Neural cell (in vitro differentiated cells): Measurements from ENCODE around the gene FHOD3. TPM values are rescaled to one million over a fixed set of nuclear protein-coding genes. Genes with fewer than 3 reads are reported as not detected.
"Not testable (repeated sequence)": the region's sequence is repeated elsewhere in the genome, so short reads cannot be mapped to it uniquely, and the experiment has no call there.

ENCODE experiments used
- H2AFZ ChIP-seq: fragments of 200-600, 300-800 bp; sonication (generic), shearing (Covaris generic); 2 replicates; pipeline ENCODE4 v1.6.0; 2014; ENCODE audit warnings: low read depth, mild to moderate bottlenecking, antibody characterized with exemption, low read length, moderate library complexity
- H3F3A ChIP-seq: fragments of 200-600 bp; shearing (Covaris generic); 2 replicates; pipeline ENCODE4 v1.6.1; 2016; ENCODE audit warnings: mild to moderate bottlenecking, moderate library complexity, mixed read lengths, antibody characterized with exemption, low read length; ENCODE audit not compliant: insufficient read depth, poor library complexity, severe bottlenecking
- H3K27ac ChIP-seq: fragments of 200-600, 300-800 bp; sonication (generic), shearing (Covaris generic); 2 replicates; pipeline ENCODE4 v1.5.1; 2014; ENCODE audit warnings: mild to moderate bottlenecking, low read length, moderate library complexity
- H3K27me3 ChIP-seq: fragments of 300-800, 200-600 bp; sonication (generic), shearing (Covaris generic); 2 replicates; pipeline ENCODE4 v1.6.0; 2014; ENCODE audit warnings: mild to moderate bottlenecking, low read depth, low read length, moderate library complexity; ENCODE audit not compliant: insufficient read depth
- H3K36me3 ChIP-seq: fragments of 300-800, 200-600 bp; sonication (generic), shearing (Covaris generic); 2 replicates; pipeline ENCODE4 v1.5.1; 2014; ENCODE audit warnings: mild to moderate bottlenecking, antibody characterized with exemption, low read length, moderate library complexity; ENCODE audit not compliant: insufficient read depth
- H3K4me2 ChIP-seq: fragments of 300-800, 200-600 bp; sonication (generic), shearing (Covaris generic); 2 replicates; pipeline ENCODE4 v1.6.0; 2014; ENCODE audit warnings: mild to moderate bottlenecking, low read length
- H3K4me3 ChIP-seq: fragments of 300-800, 200-600 bp; sonication (generic), shearing (Covaris generic); 2 replicates; pipeline ENCODE4 v1.5.1; 2014; ENCODE audit warnings: mild to moderate bottlenecking, low read length, moderate library complexity
- H3K79me2 ChIP-seq: fragments of 200-600 bp; shearing (Covaris generic); replicated peaks from 2 replicates; pipeline ENCODE4 v1.6.0; 2014; ENCODE audit warnings: mild to moderate bottlenecking, low read length, moderate library complexity; ENCODE audit not compliant: insufficient read depth
- H3K9ac ChIP-seq: fragments of 300-800, 200-600 bp; sonication (generic), shearing (Covaris generic); 2 replicates; pipeline ENCODE4 v1.6.1; 2016; ENCODE audit warnings: mild to moderate bottlenecking, low read length, mixed read lengths
- H3K9me2 ChIP-seq: fragments of 200-600 bp; shearing (Covaris generic); 2 replicates; pipeline ENCODE4 v1.6.1; 2016; ENCODE audit warnings: mild to moderate bottlenecking, low read length, mixed read lengths; ENCODE audit not compliant: insufficient read depth
- H3K9me3 ChIP-seq: fragments of 200-600, 300-800 bp; sonication (generic), shearing (Covaris generic); 2 replicates; pipeline ENCODE4 v1.6.1; 2016; ENCODE audit warnings: mild to moderate bottlenecking, mixed run types, low read length, moderate library complexity, mixed read lengths
- H4K20me1 ChIP-seq: fragments of 200-600 bp; shearing (Covaris generic); 2 replicates; pipeline ENCODE4 v1.6.1; 2016; ENCODE audit warnings: mild to moderate bottlenecking, mixed run types; ENCODE audit not compliant: insufficient read depth
- CTCF ChIP-seq: fragments of 450-650 bp; IDR thresholded peaks from 2 replicates; pipeline ENCODE4 v1.5.1; 2014; ENCODE audit warnings: antibody characterized with exemption, mild to moderate bottlenecking, moderate library complexity; ENCODE audit not compliant: poor library complexity, severe bottlenecking
- EP300 ChIP-seq: fragments of 450-650 bp; conservative IDR thresholded peaks from 2 replicates; pipeline ENCODE4 v1.6.1; 2014; ENCODE audit warnings: antibody characterized with exemption, mild to moderate bottlenecking, moderate library complexity; ENCODE audit not compliant: poor library complexity, severe bottlenecking
- EZH2 ChIP-seq: fragments of 200-600, 300-800 bp; shearing (Covaris generic), sonication (generic); IDR thresholded peaks from 2 replicates; pipeline ENCODE4 v1.6.1; 2014; ENCODE audit warnings: antibody characterized with exemption, low read length, borderline replicate concordance, mild to moderate bottlenecking; ENCODE audit not compliant: insufficient read depth, poor library complexity, severe bottlenecking
- MXI1 ChIP-seq: fragments of 450-650 bp; conservative IDR thresholded peaks from 2 replicates; pipeline ENCODE4 v1.6.1; 2014; ENCODE audit warnings: antibody characterized with exemption, mild to moderate bottlenecking; ENCODE audit not compliant: poor library complexity, severe bottlenecking
- POLR2AphosphoS5 ChIP-seq: IDR thresholded peaks from 2 replicates; pipeline ENCODE4 v1.6.1; 2012
- RAD21 ChIP-seq: fragments of 450-650 bp; conservative IDR thresholded peaks from 2 replicates; pipeline ENCODE4 v1.6.1; 2014; ENCODE audit warnings: antibody characterized with exemption, mild to moderate bottlenecking, moderate library complexity
- REST ChIP-seq: IDR thresholded peaks from 2 replicates; pipeline ENCODE4 v1.6.1; 2012; ENCODE audit warnings: borderline replicate concordance
- SMC3 ChIP-seq: fragments of 450-650 bp; conservative IDR thresholded peaks from 2 replicates; pipeline ENCODE4 v1.6.1; 2014; ENCODE audit warnings: antibody characterized with exemption, mild to moderate bottlenecking, moderate library complexity; ENCODE audit not compliant: poor library complexity
- TAF1 ChIP-seq: IDR thresholded peaks from 2 replicates; pipeline ENCODE4 v1.6.1; 2012; ENCODE audit warnings: low read depth
- polyA plus RNA-seq: library from polyadenylated mRNA; depleted of rRNA; stranded (reverse); fragments of >200 nt; gene quantifications from 2 replicates; pipeline ENCODE4 v1.2.3, GENCODE V29; 2014

Gene FHOD3
- polyA plus RNA-seq, 1 donor from 2014 or later, result 19.4 TPM

GRCh38 chr18:36354989-36355388 lies 57.5 kb downstream of the FHOD3 start:
- H2AFZ ChIP-seq, result no peak overlapping the region
- no peaks in the 10 kb centered on the region for H3K9me3 ChIP-seq
- no peak overlapping the region for H3K27ac ChIP-seq
- H3K9me2 ChIP-seq, result no peaks in the 10 kb centered on the region
- no peaks in the 10 kb centered on the region for H3F3A ChIP-seq
- H4K20me1 ChIP-seq, result no peaks in the 10 kb centered on the region
- no peak overlapping the region for H3K4me2 ChIP-seq
- no peak overlapping the region for H3K4me3 ChIP-seq
- peaks cover 13% of the 10 kb centered on the region for H3K79me2 ChIP-seq
- no peak overlapping the region for H3K9ac ChIP-seq
- TF ChIP-seq POLR2AphosphoS5 (no peak), CTCF (no peak), REST (no peak), RAD21 (no peak), TAF1 (no peak), SMC3 (no peak), MXI1 (no peak), EP300 (no peak), EZH2 (no peak)
- no peaks in the 10 kb centered on the region for H3K27me3 ChIP-seq
- peaks cover 1% of the 10 kb centered on the region for H3K36me3 ChIP-seq

GRCh38 chr18:36355511-36355910 lies 58.0 kb downstream of the FHOD3 start:
- H3F3A ChIP-seq, result no peaks in the 10 kb centered on the region
- no peaks in the 10 kb centered on the region for H3K9me3 ChIP-seq
- peaks cover 13% of the 10 kb centered on the region for H3K79me2 ChIP-seq
- H3K36me3 ChIP-seq, result peaks cover 6% of the 10 kb centered on the region
- H3K27ac ChIP-seq, result no peak overlapping the region
- TF ChIP-seq SMC3, result no peak
- TF ChIP-seq RAD21, result no peak
- no peak for TF ChIP-seq MXI1
- no peak for TF ChIP-seq POLR2AphosphoS5
- no peak for TF ChIP-seq EP300
- no peak for TF ChIP-seq REST
- TF ChIP-seq CTCF, result no peak
- no peak for TF ChIP-seq EZH2
- TF ChIP-seq TAF1, result no peak
- no peak overlapping the region for H2AFZ ChIP-seq
- H3K4me2 ChIP-seq, result no peak overlapping the region
- H3K27me3 ChIP-seq, result no peaks in the 10 kb centered on the region
- no peaks in the 10 kb centered on the region for H3K9me2 ChIP-seq
- H4K20me1 ChIP-seq, result no peaks in the 10 kb centered on the region
- no peak overlapping the region for H3K4me3 ChIP-seq
- no peak overlapping the region for H3K9ac ChIP-seq

- H3K27me3 ChIP-seq, H3K9ac ChIP-seq, H3F3A ChIP-seq, H3K4me2 ChIP-seq, H4K20me1 ChIP-seq, H3K36me3 ChIP-seq, H2AFZ ChIP-seq, H3K4me3 ChIP-seq, H3K9me3 ChIP-seq, H3K9me2 ChIP-seq, H3K27ac ChIP-seq: not testable (repeated sequence)
- H3K79me2 ChIP-seq, result peaks cover 19% of the 10 kb centered on the region
Measured at GRCh38 chr18:36356741-36357140, 59.2 kb downstream of the FHOD3 start.
